Gastrocnemius medialis (tissue), 4 donors: ENCODE measurements around the gene GSG1L2. TPM values are rescaled to one million over a fixed set of nuclear protein-coding genes. Genes with fewer than 3 reads are reported as not detected.

Source experiments
- ATAC-seq, 2 donors: fragments of 150-250 bp; one replicate each; pipeline ENCODE4 v1.9.1; 2016
- DNase-seq, 2 donors: peaks; one replicate each; pipeline ENCODE4 v3.0.0-alpha.2; 2019
- H3K27ac ChIP-seq, 4 donors: fragments of 200-600 bp; sonication (generic); 1 replicate in 1 of 4; 2 replicates in 3 of 4; pipeline ENCODE4 v1.5.1; 2016 to 2018; ENCODE audit warnings: mild to moderate bottlenecking in 2 of 4, moderate library complexity in 1 of 4
- H3K27me3 ChIP-seq, 3 donors: fragments of 200-600 bp; sonication (generic) in 2 of 3; 1 replicate in 1 of 3; 2 replicates in 2 of 3; pipeline versions ENCODE4 v1.5.1 to v1.6.0; 2016 to 2019; ENCODE audit warnings: mild to moderate bottlenecking in 1 of 3, moderate library complexity in 1 of 3
- H3K36me3 ChIP-seq, 2 donors: fragments of 200-600 bp; sonication (generic) in 1 of 2; one replicate each; pipeline ENCODE4 v1.5.1; 2017 to 2018
- H3K4me1 ChIP-seq, 2 donors: fragments of 200-600 bp; sonication (generic) in 1 of 2; one replicate each; pipeline ENCODE4 v1.5.1; 2016 to 2017; ENCODE audit warnings: mild to moderate bottlenecking in 2 of 2
- H3K4me3 ChIP-seq, 4 donors: fragments of 200-600 bp; sonication (generic) in 3 of 4; 1 replicate in 1 of 4; 2 replicates in 3 of 4; pipeline ENCODE4 v1.5.1; 2016 to 2019; ENCODE audit warnings: mild to moderate bottlenecking in 2 of 4
- H3K9me3 ChIP-seq, 3 donors: fragments of 200-600 bp; sonication (generic) in 2 of 3; 1 replicate in 1 of 3; 2 replicates in 2 of 3; pipeline ENCODE4 v1.5.1; 2016 to 2019
- POLR2A ChIP-seq, 2 donors: fragments of 450-650 bp; IDR thresholded peaks; one replicate each; pipeline ENCODE4 v1.6.1; 2017; ENCODE audit warnings: antibody characterized with exemption in 2 of 2, mild to moderate bottlenecking in 2 of 2, moderate library complexity in 2 of 2
- in situ Hi-C, 4 donors: fragments of 200-750 bp; cut with MboI; loops; one replicate each; pipeline versions ENCODE4 v1.15.0 to v1.8.0; 2017; ENCODE audit warnings: low sequenced_read_pairs in 4 of 4
- intact Hi-C: fragments of 100-400 bp; cut with DNase I; formaldehyde crosslinking; loops from one replicate; pipeline ENCODE4 v1.15.1; 2023; ENCODE audit warnings: low total_unique reads
- total RNA-seq, 4 donors: library from RNA; depleted of rRNA; stranded (reverse); fragments of >200 nt; gene quantifications; one replicate each; pipeline versions ENCODE4 v1.1.0 to v1.2.3, GENCODE V29; 2016
- TF ChIP-seq, protein P1 (sequence below), 5 experiments: fragments of 450-650 bp in 3 of 5; fragments of 200-600 bp in 2 of 5; sonication (generic) in 2 of 5; IDR thresholded peaks in 4 of 5; conservative IDR thresholded peaks in 1 of 5; 1 replicate in 4 of 5; 2 replicates in 1 of 5; pipeline ENCODE4 v1.5.1; 2016 to 2019; ENCODE audit warnings: antibody characterized with exemption in 5 of 5, mild to moderate bottlenecking in 3 of 5, moderate library complexity in 3 of 5

GSG1L2 gene
- total RNA-seq, 4 donors from 2014 or later = not detected

DNA sequence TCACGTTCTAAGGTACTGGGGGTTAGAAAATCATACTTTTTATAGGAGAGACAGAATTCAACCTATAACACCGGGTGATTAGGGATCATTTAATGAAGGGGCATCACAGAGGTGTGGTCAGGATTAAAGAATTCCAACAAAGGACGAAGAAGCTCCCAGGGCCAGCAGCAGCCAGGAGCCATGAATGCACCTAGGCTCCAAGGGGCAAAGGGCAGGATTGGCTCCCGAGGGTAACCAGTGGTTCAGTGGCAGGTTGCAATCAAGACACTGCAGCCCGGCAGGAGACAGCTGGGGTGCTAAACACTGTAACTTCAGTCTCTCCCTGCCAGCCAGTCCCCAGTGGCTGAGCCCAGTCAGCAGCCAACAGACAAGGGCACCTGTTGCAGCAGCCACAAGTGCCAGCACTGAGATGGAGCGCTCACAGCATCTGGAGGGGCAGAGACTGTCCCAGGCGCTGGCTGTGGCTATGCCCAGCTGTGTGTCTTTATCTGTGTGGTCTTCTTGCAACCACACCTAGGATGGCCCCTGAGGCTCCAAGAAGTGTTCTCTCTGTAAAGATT is 54.4 kb downstream of the GSG1L2 start:
- Histone ChIP-seq H3K9me3 (no peaks in the 10 kb centered on the region), H3K27ac (peak overlapping the region in 3 of 4 donors; percentile 16 to 46 (median 18)), H3K27me3 (peaks cover 0 to 8% (median 0%) of the 10 kb centered on the region in 3 donors), H3K36me3 (no peaks in the 10 kb centered on the region), H3K4me1 (no peaks in the 10 kb centered on the region), H3K4me3 (no peak overlapping the region)
- ATAC-seq (peak in 1 of 2 donors; percentile 43), DNase-seq (no peak)
- intact Hi-C loops (no loop called here), in situ Hi-C loops (no loop called here)
- TF ChIP-seq, protein P1, sequence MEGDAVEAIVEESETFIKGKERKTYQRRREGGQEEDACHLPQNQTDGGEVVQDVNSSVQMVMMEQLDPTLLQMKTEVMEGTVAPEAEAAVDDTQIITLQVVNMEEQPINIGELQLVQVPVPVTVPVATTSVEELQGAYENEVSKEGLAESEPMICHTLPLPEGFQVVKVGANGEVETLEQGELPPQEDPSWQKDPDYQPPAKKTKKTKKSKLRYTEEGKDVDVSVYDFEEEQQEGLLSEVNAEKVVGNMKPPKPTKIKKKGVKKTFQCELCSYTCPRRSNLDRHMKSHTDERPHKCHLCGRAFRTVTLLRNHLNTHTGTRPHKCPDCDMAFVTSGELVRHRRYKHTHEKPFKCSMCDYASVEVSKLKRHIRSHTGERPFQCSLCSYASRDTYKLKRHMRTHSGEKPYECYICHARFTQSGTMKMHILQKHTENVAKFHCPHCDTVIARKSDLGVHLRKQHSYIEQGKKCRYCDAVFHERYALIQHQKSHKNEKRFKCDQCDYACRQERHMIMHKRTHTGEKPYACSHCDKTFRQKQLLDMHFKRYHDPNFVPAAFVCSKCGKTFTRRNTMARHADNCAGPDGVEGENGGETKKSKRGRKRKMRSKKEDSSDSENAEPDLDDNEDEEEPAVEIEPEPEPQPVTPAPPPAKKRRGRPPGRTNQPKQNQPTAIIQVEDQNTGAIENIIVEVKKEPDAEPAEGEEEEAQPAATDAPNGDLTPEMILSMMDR (IDR thresholded peaks at IDR 0.05 in 4 of 5, conservative IDR thresholded peaks at IDR 0.05 in 1 of 5) = no peak
- TF ChIP-seq POLR2A (IDR thresholded peaks at IDR 0.05) = no peak

DNA sequence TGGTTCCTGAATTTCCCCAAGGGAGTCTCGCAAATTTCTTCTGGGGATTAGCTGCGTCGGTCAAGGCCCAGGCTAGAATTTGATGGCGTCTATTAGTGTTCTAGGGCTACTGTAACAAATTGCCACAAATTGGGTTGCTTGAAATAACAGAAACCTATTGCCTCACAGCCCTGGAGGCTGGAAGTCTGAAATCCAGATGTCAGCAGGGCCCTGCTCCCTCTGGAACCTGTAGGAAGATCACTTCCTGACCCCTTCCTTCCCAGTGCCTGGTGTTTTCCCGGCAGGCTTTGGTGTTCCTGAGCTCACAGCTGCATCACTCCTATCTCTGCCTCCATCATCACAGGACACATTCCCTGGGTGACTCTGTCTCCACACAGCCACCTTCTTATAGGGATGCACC is 54.9 kb downstream of the GSG1L2 start:
- Histone ChIP-seq H3K27ac (peak overlapping the region in 2 of 4 donors; percentile 18 to 46), H3K27me3 (peaks cover 0 to 8% (median 0%) of the 10 kb centered on the region in 3 donors), H3K4me1 (no peaks in the 10 kb centered on the region), H3K36me3 (no peaks in the 10 kb centered on the region), H3K9me3 (no peaks in the 10 kb centered on the region), H3K4me3 (no peak overlapping the region)
- no peak for DNase-seq
- in situ Hi-C loops (no loop called here), intact Hi-C loops (no loop called here)
- no peak for TF ChIP-seq POLR2A (IDR thresholded peaks at IDR 0.05)
- TF ChIP-seq, protein P1 (IDR thresholded peaks at IDR 0.05 in 4 of 5, conservative IDR thresholded peaks at IDR 0.05 in 1 of 5) = no peak
- peak; percentile 42 to 58 for ATAC-seq

DNA sequence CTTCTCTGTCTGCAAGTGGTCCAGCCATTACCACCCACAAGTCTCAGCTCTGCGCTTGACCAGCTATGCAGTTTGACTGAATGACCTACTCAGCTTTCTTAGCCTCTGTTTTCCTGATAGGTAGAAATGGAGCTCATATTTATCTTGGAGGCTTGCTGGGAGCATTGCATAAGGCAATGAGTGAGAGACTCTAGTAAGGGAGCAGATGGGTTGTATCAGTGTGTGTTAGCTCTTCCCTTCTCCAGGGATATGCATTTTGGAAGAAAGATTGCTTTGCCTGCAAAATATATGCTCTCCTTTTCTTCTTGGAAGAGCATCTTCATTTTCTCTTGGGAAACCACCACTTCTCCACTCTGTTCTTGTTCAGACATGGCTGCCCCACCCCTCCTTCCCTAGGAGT is 56.6 kb downstream of the GSG1L2 start:
- no peak overlapping the region for H3K4me3 ChIP-seq
- intact Hi-C loops (no loop called here), in situ Hi-C loops (no loop called here)
- H3K27me3 ChIP-seq = peaks cover 0 to 8% (median 0%) of the 10 kb centered on the region in 3 donors
- no peaks in the 10 kb centered on the region for H3K4me1 ChIP-seq
- H3K9me3 ChIP-seq = no peaks in the 10 kb centered on the region
- DNase-seq = no peak
- H3K36me3 ChIP-seq = no peaks in the 10 kb centered on the region
- ATAC-seq = no peak
- H3K27ac ChIP-seq = no peak overlapping the region
- TF ChIP-seq POLR2A (IDR thresholded peaks at IDR 0.05) = no peak
- TF ChIP-seq, protein P1 (IDR thresholded peaks at IDR 0.05 in 4 of 5, conservative IDR thresholded peaks at IDR 0.05 in 1 of 5) = no peak

DNA sequence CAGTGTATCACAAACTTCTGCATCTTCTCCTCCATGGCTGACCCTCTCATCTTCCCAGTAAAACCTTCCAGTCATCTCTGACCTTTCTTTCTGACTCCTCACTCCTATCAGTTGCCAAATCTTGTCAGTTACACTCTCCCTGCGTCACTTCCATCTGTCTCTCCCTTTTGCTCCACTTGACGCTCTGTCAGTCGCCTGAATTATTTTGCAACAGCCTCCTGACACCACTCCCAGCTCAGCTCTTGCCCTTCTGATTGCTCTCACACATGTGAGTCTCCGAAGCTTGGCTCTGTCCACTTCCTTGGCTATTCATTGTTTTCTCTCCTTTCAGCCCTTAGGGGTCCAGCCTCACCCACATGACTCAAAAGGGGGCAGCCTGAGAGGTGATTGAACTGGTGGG is 58.2 kb downstream of the GSG1L2 start:
- intact Hi-C loops (no loop called here), in situ Hi-C loops (no loop called here)
- Histone ChIP-seq H3K36me3 (no peaks in the 10 kb centered on the region), H3K27me3 (peaks cover 0 to 12% (median 0%) of the 10 kb centered on the region in 3 donors), H3K4me3 (no peak overlapping the region), H3K9me3 (no peaks in the 10 kb centered on the region), H3K4me1 (no peaks in the 10 kb centered on the region), H3K27ac (no peak overlapping the region)
- TF ChIP-seq, protein P1 (IDR thresholded peaks at IDR 0.05 in 4 of 5, conservative IDR thresholded peaks at IDR 0.05 in 1 of 5) = no peak
- no peak for TF ChIP-seq POLR2A (IDR thresholded peaks at IDR 0.05)
- ATAC-seq = peak; percentile 51 to 58
- peak in 1 of 2 donors; percentile 34 for DNase-seq

DNA sequence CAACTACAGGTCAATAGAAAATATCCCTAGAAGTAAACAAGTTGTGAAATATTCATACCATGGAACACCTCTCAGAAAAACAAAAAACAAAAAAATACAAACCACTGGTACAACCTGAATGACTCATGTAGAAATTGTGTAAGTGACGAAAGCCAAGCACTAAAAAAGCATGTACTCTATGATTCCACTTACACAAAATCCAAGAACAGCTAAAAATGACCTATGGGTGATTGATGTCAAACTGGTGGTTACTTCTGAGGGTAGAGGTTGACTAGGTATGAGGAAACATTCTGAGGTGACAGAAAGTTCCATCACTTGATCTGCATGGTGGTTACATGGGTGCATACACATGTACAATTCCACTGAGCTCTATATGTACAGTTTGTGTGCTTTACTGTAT is 61.6 kb downstream of the GSG1L2 start:
- in situ Hi-C loops = no loop called here

More for the DNA sequence above, 61.6 kb downstream of the GSG1L2 start:
- no peaks in the 10 kb centered on the region for H3K36me3 ChIP-seq
- TF ChIP-seq, protein P1 (IDR thresholded peaks at IDR 0.05 in 4 of 5, conservative IDR thresholded peaks at IDR 0.05 in 1 of 5) = no peak
- TF ChIP-seq POLR2A (IDR thresholded peaks at IDR 0.05) = no peak
- no peaks in the 10 kb centered on the region for H3K9me3 ChIP-seq
- H3K4me3 ChIP-seq = no peak overlapping the region
- H3K27ac ChIP-seq = no peak overlapping the region
- intact Hi-C loops = no loop called here
- ATAC-seq (no peak), DNase-seq (no peak)
- H3K4me1 ChIP-seq = no peaks in the 10 kb centered on the region
- H3K27me3 ChIP-seq = peaks cover 0 to 15% (median 0%) of the 10 kb centered on the region in 3 donors
